NCI-H2171 (cell line): ENCODE measurements around the gene CIRBP.

ENCODE experiments used
- DNase-seq: peaks from one replicate; lab custom pipeline; 2025; lab: John Stamatoyannopoulos, UW

Gene CIRBP

DNA sequence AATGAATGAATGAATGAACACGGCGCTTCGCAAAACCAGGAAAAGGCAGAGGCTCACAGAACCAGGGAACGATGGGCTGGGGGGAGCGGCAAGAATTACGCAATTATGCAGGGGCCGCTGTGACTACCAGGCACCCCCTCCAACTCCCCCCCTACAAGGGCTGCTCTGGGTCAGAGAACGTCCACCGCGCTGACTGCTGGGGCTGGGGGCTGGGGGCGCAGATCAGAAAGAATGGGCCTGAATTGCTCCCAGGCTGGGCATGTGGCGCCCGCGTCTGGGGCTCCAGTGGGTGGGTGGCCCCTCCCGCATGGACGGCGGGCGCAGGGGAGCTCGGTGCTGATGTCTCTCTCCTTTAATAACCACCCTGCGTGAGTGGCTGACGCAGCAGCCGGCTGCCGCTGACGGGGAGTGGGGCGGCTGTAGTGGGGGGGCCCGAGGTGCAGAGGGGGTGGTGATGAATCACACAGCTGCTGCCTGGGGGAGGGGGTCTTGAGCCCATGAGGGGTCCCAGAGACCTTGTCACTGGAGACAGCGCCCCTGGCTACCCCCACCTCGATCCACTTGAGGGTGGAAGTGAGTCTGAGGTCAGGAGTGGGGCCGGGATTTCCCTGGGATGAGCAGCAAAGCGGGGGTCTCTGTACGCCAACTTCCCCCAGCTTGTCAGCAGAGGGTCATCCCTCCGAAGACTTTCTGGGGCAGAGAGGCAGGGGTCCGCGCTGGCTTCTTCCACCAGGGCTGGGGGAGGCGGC, 1.5 kb upstream of the CIRBP start:
- DNase-seq: no peak

DNA sequence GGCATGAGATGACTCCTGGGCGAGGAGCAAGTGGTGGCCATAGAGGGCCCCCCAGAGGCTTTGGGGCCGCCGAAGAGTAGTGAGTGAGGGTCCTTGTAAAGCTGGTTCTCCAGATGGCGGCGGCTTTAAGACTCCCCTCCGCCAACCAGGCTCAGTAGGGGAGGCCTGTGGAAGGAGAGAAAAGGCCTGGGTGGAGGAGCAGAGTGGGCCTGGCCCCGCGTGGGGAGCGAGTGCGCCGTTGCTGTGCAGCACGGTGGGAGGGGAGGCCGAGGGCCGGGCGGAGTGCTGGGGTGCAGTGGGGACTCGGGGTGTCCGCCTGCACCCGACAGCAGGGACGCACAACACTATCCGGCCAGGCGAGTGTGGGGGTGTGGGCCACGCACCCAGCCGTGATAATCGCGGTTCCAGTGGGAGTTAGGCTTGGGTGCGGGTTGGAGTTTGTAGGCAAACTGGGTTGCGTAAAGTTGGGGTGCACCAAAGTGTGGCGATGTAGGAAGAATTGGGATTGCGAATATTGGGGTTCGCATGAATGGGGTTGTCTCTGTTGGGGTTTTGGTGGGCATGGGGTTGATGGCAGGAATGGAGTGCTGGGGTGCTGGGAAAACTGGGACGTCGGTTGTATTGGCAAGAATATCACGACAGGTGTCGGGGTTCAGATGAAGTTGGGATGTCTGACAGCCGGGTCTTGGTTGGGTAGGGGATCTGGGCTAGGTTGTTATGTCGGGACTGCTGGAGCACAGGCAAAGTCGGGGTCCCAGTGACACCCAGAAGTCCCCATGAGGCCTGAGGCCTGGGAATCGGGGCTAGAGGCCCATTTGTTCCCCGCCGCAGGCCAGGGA, 687 bp upstream of the CIRBP start:
- DNase-seq: no peak

DNA sequence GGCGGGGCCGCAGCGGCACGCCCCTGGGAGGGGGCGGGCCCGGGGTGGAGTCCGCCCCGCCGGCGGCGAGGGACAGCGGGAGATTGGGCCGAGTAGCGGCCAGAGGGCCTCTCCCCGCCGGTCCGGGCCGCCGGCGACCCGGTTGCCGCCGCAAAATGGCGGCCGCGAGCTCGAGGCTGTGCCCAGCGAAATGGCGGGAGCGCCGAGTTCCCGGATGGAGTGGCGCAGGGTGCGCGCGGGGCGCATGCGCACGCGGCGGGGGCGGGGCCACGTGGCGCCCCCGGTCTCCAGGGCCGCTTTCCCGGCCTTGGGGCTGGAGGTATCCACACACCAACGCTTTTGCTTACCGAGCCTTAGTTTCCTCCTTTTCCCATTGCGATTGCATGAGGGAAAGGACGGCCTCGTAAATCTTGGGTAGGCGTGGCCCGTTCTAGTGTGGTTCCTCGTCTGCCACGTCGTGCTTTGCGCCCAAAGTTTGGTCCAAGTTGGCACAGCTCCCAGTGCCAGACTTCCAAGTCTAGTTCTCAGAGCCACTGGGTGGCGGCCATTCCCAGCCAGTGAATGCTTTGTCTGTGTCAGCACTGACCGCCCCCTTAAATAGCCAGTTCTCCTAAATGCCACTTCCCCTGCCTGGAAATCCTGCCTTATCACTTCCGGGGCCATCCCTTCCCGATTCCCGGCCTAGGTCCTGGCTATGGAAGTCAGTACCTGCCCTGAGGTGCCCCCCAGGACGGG, 513 bp downstream of the CIRBP start:
- DNase-seq: peak; percentile 88

DNA sequence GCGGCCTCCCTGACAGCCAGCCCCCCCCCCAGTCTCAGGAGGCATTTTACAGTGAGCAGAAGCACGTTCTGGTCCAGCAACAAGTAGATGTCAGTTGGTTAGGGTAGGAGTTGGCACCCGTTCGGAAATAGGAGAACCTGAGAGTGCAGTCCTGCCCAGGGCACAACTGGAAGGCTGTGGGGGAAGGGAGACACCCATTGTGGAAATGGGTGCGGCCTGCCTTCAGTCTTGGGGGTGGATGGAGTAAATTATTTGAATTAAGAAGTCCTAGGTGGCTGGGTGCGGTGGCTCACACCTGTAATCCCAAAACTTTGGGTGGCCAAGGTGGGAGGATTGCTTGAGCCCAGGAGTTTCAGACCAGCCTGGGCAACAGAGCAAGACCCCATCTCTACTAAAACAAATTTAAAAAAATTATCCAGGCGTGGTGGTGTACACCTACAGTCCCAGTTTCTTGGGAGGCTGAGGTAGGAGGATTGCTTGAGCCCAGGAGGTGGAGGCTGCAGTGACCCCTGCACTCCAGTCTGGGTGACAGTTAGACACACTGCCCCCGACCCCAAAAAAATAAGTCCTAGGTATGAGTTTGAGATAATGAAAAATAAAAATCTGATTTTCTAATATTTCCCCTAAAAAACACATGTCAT, 1.2 kb downstream of the CIRBP start:
- DNase-seq: no peak

DNA sequence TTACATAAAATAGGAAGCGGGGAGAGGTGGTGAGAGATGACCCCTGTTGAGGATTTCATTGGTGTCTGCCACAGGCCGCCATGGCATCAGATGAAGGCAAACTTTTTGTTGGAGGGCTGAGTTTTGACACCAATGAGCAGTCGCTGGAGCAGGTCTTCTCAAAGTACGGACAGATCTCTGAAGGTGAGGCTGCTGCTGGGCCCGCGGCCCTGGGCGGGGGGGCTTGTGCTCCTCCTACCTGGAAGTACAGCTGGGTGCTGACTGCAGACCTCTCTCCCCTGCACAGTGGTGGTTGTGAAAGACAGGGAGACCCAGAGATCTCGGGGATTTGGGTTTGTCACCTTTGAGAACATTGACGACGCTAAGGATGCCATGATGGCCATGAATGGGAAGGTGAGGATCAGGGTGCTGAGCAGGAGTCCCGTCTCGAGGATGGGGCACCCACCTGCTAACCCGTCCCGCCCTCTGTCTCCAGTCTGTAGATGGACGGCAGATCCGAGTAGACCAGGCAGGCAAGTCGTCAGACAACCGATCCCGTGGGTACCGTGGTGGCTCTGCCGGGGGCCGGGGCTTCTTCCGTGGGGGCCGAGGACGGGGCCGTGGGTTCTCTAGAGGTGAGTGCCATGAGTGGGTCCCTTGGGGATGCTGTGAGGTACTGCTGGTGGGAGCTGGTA, 1.9 kb downstream of the CIRBP start:
- DNase-seq: no peak

DNA sequence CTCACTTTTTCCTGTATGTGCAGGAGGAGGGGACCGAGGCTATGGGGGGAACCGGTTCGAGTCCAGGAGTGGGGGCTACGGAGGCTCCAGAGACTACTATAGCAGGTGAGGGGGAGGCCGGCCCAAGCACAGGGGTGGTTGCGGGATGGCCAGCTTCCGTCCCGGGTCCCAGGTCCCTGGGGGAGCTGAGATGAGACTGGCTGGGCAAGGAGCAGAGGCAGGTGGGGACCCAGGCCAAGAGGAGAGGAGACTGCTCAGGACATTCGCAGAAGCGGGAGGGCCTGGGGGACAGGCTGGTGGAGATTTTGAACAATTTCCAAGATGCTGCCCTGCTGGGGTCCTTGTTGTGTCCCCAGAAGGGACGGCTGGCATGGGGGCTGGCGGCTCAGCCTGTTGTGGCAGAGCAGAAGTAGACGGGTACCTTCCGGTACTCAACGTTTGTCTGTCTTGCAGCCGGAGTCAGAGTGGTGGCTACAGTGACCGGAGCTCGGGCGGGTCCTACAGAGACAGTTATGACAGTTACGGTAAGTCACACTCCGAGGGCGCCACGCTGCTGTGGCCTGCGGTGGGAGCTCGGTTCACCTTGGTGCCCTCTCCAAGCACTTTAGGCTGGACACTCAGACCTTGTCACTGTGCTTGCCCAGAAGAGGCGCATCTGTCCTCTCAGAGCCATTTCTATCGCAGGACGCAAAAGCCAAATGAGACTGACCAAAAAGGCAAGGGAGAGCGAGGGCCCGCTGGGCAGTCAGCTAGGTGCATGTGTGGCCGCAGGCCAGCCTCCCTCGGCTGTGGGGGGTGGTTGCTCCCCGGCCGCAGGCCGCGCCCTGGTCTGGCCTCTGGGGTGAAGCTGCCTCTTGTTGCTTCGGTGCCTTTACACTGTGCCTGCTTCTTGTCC, 2.6 kb downstream of the CIRBP start:
- DNase-seq: no peak

DNA sequence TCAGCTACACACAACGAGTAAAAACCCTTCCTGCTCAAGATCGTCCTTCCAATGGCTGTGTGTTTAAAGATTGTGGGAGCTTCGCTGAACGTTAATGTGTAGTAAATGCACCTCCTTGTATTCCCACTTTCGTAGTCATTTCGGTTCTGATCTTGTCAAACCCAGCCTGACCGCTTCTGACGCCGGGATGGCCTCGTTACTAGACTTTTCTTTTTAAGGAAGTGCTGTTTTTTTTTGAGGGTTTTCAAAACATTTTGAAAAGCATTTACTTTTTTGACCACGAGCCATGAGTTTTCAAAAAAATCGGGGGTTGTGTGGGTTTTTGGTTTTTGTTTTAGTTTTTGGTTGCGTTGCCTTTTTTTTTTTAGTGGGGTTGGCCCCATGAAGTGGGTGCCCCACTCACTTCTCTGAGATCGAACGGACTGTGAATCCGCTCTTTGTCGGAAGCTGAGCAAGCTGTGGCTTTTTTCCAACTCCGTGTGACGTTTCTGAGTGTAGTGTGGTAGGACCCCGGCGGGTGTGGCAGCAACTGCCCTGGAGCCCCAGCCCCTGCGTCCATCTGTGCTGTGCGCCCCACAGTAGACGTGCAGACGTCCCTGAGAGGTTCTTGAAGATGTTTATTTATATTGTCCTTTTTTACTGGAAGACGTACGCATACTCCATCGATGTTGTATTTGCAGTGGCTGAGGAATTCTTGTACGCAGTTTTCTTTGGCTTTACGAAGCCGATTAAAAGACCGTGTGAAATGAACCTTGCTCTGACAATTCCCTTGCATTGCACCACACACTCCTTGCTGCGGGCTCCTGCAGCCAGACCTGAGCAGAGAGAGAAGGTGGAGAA, 3.5 kb downstream of the CIRBP start:
- DNase-seq: no peak

DNA sequence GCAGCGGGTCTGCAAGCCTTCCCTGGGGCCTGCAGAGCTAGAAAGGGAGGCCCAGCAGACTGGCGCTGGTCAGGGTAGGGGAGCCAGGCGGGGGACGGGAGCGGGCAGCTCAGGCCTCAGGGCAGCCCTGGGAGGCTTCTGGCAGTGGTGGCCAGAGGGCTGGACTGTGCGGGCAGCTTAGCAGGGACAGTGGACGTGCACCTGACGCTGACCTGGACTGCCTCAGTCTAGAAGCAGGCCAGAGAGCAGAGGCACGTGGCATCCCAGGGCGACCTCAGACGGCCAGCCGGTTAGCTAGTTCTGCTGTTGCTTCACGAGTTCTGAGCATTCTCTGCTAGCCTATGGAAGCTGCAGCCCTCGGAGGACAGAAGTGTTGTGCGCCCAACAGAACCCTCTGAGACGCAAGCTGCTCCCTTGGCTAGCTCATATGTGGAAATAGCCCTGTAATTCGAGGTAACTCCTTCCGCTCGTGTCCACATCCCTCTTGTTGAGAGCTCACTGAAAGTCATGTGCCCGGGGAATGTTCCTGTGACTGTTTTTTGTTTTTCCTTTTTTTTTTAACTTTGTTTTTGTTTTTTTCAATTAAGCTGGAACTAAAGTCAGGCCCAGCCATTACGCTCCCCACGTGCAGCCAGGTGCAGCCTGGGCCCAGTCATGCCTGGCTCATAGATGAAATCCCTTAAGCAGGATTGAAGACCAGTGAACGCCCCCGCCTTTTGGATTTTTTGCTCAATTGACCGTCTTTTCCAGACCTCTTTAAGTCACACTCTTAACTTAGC, 4.3 kb downstream of the CIRBP start:
- no peak for DNase-seq

DNA sequence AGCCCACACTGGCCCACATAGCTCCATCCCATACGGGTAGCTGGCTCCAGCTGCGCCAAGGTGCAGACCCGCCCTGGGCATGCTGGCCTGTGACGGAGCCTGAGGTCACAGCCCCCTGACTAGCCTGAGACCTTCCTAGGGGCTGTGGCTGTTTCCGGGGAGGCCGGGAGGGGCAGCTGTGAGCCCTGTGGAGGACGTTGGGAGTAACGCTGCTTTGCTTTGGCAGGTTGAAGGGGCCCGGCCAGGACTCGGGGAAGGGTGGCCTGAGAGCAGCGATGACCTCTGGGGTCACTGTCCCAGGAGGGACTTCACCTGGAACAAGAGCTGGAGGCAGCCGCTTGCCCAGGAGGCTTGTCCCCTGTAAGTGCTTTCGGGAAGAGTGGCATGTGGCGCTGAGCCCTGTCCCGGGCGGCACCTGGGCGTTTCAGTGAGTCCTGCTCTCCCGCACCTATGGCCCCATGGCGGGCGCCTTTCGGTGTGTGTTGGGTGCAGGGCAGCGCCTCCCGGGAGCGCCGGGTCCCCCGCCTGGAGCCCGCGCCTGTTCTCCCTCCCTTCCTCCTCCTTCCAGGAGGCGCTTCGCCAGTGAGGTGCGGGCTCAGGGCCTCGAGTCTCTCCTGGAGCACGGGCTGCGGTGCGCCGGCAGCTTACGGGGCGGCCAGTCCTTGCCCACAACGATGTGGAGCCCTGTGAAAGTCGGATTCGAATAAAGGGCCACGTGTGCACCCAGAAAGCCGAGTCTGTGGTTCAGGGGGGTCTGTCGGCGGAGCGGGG, 5.1 kb downstream of the CIRBP start:
- no peak for DNase-seq

DNA sequence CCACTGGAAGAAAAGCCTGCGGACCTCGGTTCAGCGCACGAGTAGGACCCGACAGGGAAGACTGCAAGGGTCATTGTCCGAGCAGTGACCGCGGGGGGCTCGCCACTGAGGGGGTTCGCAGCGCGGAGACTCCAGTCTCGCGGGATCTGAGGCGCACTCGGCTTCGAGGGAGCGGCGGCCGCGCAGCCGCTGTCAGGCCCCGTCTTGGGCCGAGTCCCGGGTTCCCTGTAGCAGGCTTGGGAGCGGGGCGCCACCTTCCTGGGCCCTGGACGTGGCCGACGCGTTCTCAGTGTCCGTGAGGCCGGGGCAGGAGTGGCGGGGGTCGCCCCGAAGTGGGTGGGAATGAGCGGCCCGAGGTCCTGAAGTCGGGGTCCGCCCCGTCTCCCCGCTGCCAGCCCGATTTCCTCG, 5.7 kb downstream of the CIRBP start:
- no peak for DNase-seq

DNA sequence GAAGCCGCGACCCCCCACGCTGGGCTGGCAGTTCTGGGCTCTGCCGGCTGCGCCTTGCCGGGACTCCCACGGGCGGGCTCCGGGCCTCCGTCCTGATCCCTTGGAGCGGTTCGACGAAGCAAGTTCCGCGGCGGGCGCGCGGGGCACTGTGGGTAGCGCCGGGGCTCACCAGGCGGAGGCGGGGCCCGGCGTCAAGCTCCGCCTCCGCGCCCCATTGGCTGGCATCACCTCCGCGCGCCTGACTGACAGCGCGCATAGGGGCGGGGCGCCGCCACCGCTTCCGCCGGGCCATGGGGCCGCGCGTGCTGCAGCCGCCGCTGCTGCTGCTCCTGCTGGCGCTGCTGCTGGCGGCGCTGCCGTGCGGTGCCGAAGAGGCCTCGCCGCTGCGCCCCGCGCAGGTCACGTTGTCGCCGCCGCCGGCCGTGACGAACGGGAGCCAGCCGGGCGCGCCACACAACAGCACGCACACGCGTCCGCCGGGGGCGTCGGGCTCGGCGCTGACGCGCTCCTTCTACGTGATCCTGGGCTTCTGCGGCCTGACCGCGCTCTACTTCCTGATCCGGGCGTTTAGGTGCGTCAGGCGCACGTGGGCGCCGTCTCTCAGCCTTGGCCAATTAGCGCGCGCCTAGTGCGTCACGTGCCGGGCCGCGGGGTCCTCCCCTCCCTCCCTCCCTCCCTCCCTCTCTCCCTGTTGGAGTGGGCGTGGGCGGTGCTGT, 6.3 kb downstream of the CIRBP start, which contains the start of gene FAM174C:
Gene FAM174C (plus strand): TSS at position 271 of the 716 bp plus-strand sequence. CDS start 20 bp downstream, at position 291.
- peak; percentile 98 for DNase-seq

DNA sequence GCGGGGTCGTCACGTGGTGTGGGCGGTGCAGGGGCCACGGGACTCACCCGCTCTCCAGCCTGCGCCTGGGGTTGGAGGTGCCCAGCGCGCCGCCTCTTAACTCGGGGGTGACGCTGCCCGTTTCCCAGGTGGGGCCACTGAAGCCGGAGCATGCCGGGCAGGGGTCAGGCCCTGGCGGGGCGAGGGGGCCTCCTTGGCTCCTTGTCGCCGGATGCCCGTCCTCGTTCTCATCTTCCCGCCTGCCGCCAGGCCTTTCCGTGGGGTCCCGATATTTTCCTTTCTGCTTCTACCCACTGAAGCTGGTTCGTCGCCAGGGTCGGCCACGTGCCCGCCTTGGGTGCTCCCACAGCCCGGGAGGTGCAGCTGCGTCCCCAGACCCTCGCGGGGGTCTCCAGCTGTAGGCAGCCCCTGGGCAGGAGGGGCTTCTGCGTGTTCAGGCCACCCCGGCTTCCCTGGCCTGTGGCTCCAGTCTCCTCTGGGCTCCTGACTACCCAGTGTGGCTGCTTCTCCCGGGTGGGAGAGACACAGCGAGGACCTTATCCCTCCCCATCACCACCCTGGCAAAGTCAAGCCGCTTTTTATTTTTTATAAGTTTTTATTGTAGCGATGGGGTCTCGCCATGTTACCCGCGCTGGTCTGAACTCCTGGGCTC, 7.0 kb downstream of the CIRBP start:
- no peak for DNase-seq

DNA sequence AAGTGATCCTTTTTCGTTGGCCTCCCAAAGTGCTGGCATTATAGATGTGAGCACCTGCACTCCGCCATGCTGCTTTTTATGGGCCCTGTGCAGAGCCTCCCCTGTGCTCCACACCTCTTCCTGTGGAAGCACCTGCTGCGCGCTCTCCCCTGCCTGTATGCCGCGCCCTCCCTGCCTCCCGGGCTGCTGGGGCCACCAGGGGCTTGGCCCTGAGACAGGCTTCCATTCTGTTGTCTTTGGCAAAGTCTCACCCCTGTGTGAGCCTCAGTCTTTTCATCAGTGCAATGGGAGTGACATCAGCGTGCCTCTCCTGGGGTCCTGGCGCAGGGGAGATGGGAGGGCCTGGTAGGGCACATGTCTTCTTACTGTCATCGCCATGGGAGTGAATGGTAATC, 7.5 kb downstream of the CIRBP start:
- DNase-seq: no peak

DNA sequence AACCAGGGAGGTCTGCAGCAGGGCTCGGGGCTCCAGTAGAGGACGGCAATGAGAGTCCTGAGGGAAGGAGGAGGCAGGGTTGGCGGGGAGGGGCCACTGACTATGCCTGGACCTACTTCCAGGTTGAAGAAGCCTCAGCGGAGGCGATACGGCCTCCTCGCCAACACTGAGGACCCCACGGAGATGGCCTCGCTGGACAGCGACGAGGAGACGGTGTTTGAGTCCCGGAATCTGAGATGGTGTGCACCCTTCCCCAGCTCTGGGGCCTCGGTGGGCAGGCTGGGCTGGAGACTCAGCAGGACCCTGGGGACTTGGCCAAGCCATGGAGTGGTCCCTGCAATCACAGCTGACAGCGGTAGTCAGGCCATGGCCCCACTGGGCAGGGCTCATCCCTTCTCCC, 7.9 kb downstream of the CIRBP start:
- DNase-seq: no peak

DNA sequence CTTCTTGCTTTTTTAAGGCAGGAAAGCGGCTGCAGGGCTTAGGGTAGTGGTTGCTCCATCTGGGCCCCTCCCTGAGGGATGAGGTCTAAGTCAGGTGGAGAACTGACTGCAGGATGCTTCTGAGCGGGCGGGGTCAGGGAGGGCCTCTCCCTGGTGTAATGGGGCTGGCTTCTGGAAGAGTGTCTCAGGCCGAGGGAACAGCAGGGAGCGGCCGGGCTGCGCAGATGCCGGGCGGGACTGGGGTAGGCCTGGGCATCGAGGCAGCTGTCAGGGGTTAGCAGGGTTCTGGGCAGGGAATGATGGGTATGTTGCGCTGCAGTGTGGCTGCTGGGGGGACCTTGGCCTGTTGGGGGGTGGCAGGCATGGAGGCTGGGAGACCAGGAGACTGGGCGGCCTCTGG, 8.9 kb downstream of the CIRBP start:
- no peak for DNase-seq

DNA sequence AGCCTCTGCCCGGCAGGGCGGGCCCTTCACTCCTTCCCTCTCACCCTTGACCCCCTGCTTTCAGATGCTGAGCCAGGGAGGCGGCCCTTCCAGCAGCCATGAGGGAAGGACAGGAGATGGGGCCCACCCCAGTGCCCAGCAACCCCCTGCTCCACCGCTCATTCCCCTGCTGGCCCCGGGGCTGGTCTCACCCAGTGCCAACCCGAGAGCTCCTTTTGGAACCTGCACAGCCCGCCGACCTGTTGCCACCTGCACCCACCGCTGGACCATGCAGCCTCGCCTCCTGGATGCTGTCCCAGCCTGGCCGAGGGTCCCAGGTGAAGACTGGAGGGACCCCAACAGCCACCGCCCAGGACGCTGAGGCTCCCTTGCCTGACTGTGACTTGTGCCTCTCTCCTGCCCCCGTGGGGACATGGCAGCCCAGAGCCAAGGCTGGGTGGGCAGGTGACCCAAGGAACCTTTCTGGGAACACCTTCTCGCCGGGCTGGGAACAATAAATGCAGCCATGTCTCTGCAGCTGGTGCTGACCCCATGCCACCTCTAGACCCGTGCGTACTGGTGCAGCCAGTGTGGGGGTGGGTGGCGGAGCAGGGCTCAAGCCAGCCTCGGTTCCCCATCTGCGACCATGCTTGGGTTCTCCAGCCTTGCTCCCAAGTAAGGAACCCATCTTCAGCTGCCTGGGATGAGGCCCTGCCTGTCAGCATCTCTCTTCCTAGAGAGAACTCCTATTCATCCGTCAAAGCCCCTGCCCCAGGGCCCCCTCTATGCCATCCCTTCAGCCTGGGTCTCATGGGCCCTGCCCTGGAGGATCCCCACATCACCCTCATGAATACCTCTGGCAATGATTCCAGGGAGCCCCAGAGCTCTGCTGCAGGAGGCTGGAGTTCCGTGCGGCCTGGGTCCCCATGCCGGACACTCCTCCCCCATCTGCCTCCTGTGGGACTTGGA, 9.9 kb downstream of the CIRBP start:
- no peak for DNase-seq
